ENCODE data around the gene IGFLR1. TPM values are rescaled to one million over a fixed set of nuclear protein-coding genes. Genes with fewer than 3 reads are reported as not detected.

The IGFLR1 gene
- total and polyA plus RNA-seq, 8 donors: 3.6 to 36.8 (median 9.4) TPM

GRCh38 chr19:35715981-35716800 lies 26.1 kb downstream of the IGFLR1 start:
- TF ChIP-seq POLR2AphosphoS5 (IDR thresholded peaks at IDR 0.05) (no peak), EP300 (IDR thresholded peaks at IDR 0.05) (no peak), POLR2A (IDR thresholded peaks at IDR 0.05) (no peak), CTCF (IDR thresholded peaks at IDR 0.05) (no peak)
- intact Hi-C loops (cut with DNase I; ENCODE audit: low total_unique reads): loop anchor here (10.0 kb wide), 1 partner anchor 171 kb away; the partner anchor contains the start of gene TMEM147
- H3K27ac ChIP-seq: peak overlapping the region; percentile 84 to 95 (median 94)

GRCh38 chr19:35715355-35715809 lies 26.9 kb downstream of the IGFLR1 start:
- Histone ChIP-seq H3K27ac (peak overlapping the region in 4 of 5 donors; percentile 84 to 95 (median 94)), H3K4me3 (peak overlapping the region in 2 of 4 donors; percentile 93 to 97), H3K36me3 (peaks cover 0 to 10% (median 9%) of the 10 kb centered on the region in 4 donors), H3K27me3 (no peaks in the 10 kb centered on the region), H3K9me3 (no peaks in the 10 kb centered on the region), H3K4me1 (peaks cover 25 to 42% (median 34%) of the 10 kb centered on the region in 4 donors)
- intact Hi-C loops (cut with DNase I; ENCODE audit: low total_unique reads): loop anchor here (10.0 kb wide), 1 partner anchor 171 kb away; the partner anchor contains the start of gene TMEM147
- WGBS, 5 donors: 75 to 87% (median 82%) methylated on average over 4 to 7 of the region's 7 CpGs
- no peak for TF ChIP-seq POLR2A (IDR thresholded peaks at IDR 0.05)
- TF ChIP-seq CTCF (IDR thresholded peaks at IDR 0.05): no peak
- DNase-seq: no peak

More at GRCh38 chr19:35715981-35716800, 26.1 kb downstream of the IGFLR1 start:
- Histone ChIP-seq H3K4me1 (peaks cover 25 to 45% (median 39%) of the 10 kb centered on the region in 4 donors), H3K27me3 (no peaks in the 10 kb centered on the region), H3K9me3 (no peaks in the 10 kb centered on the region), H3K4me3 (peak overlapping the region; percentile 93 to 98 (median 95)), H3K36me3 (peaks cover 7 to 18% (median 17%) of the 10 kb centered on the region in 4 donors)
- peak; percentile 66 to 80 for DNase-seq
- 1 to 5% (median 2%) methylated on average over 45 to 52 of the region's 52 CpGs for WGBS, 5 donors

- no peak overlapping the region for H3K4me3 ChIP-seq
- peaks cover 0 to 4% (median 3%) of the 10 kb centered on the region in 4 donors for H3K36me3 ChIP-seq
- peak overlapping the region in 3 of 5 donors; percentile 14 to 95 (median 95) for H3K27ac ChIP-seq
- intact Hi-C loops (cut with DNase I; ENCODE audit: low total_unique reads): loop anchor here (10.0 kb wide), 1 partner anchor 170 kb away; the partner anchor contains the start of gene TMEM147
- no peaks in the 10 kb centered on the region for H3K9me3 ChIP-seq
- DNase-seq: peak in 1 of 2 donors; percentile 8
- H3K27me3 ChIP-seq: no peaks in the 10 kb centered on the region
- TF ChIP-seq POLR2AphosphoS5 (IDR thresholded peaks at IDR 0.05) (no peak), POLR2A (IDR thresholded peaks at IDR 0.05) (no peak), EP300 (IDR thresholded peaks at IDR 0.05) (no peak), CTCF (IDR thresholded peaks at IDR 0.05) (no peak)
- 63 to 73% (median 69%) methylated on average over 13 to 14 of the region's 14 CpGs for WGBS, 5 donors
- H3K4me1 ChIP-seq: peaks cover 24 to 38% (median 29%) of the 10 kb centered on the region in 4 donors
Observed at GRCh38 chr19:35714601-35715354, 27.5 kb downstream of the IGFLR1 start.
